ENCODE measurements around the gene STH. TPM values are rescaled to one million over a fixed set of nuclear protein-coding genes. Genes with fewer than 3 reads are reported as not detected.

The STH gene
- total and polyA plus RNA-seq, 10 of the 15 experiments (the other 5 are each of a cell fraction or from before 2014, with no cell fraction given): not detected

- no peaks in the 10 kb centered on the region for H4K20me1 ChIP-seq (ENCODE audit: control insufficient read depth, insufficient read depth)
- no peaks in the 10 kb centered on the region for H3K4me1 ChIP-seq (ENCODE audit: control insufficient read depth, insufficient read depth, low read length)
- intact Hi-C loops (cut with micrococcal nuclease; ENCODE audit: unreplicated experiment) (no loop called here), in situ Hi-C loops (cut with MboI) (no loop called here)
- RAD21 ChIA-PET (ENCODE audit: unreplicated experiment): no interaction called here
- no peak overlapping the region for H3K4me3 ChIP-seq
- BruUV-seq (replicated peaks): no TSS peak
- H2AFZ ChIP-seq (ENCODE audit: control insufficient read depth, low read depth, low read length): no peak overlapping the region
- 23% methylated on average over 2 of the region's 2 CpGs for WGBS (ENCODE audit: insufficient coverage, insufficient replicate concordance, low lambda C conversion rate, missing lambda C conversion rate)
- no peak for ATAC-seq
- H3K27ac ChIP-seq (ENCODE audit: control insufficient read depth, insufficient read depth): no peak overlapping the region
- CTCF ChIA-PET: interaction anchor here (1.1 kb wide), 1 partner anchor 10 kb away, joined by 3 read pairs; no protein-coding TSS in a partner anchor
- H3K9me3 ChIP-seq (replicated peaks; ENCODE audit: control insufficient read depth, insufficient read depth, low read length): no peaks in the 10 kb centered on the region; the same call in 2 of the 3 replicates
- no peak for FAIRE-seq
- H3K27me3 ChIP-seq (replicated peaks in 1 of 2; ENCODE audit: control insufficient read depth in 2 of 2, insufficient read depth in 2 of 2, low read length in 1 of 2): no peaks in the 10 kb centered on the region; a peak in 2 of 4 replicates
- no peak for DNase-seq (ENCODE audit: low read depth, low spot score)
- no peak overlapping the region for H3K9ac ChIP-seq (ENCODE audit: control insufficient read depth, insufficient read depth, low read length)
- SMC1A ChIA-PET (ENCODE audit: uncharacterized antibody, unreplicated experiment): no interaction called here
- no peaks in the 10 kb centered on the region for H3K36me3 ChIP-seq (ENCODE audit: control insufficient read depth in 2 of 2, insufficient read depth in 2 of 2, low read length in 1 of 2)
- H3K79me2 ChIP-seq (ENCODE audit: control insufficient read depth, insufficient read depth, low read length): no peaks in the 10 kb centered on the region
- POLR2A ChIA-PET: no interaction called here
- no peak overlapping the region for H3K4me2 ChIP-seq (ENCODE audit: control insufficient read depth, insufficient read depth)
- no peak for TF ChIP-seq SUZ12 (IDR thresholded peaks at IDR 0.05; ENCODE audit: unreplicated experiment)
- no peak for TF ChIP-seq PKNOX1 (IDR thresholded peaks at IDR 0.05)
- TF ChIP-seq POLR2A (IDR thresholded peaks at IDR 0.05; ENCODE audit: low read depth, low read length): no peak
- no peak for TF ChIP-seq HCFC1 (IDR thresholded peaks at IDR 0.05; ENCODE audit: low read length)
- TF ChIP-seq, protein P1, sequence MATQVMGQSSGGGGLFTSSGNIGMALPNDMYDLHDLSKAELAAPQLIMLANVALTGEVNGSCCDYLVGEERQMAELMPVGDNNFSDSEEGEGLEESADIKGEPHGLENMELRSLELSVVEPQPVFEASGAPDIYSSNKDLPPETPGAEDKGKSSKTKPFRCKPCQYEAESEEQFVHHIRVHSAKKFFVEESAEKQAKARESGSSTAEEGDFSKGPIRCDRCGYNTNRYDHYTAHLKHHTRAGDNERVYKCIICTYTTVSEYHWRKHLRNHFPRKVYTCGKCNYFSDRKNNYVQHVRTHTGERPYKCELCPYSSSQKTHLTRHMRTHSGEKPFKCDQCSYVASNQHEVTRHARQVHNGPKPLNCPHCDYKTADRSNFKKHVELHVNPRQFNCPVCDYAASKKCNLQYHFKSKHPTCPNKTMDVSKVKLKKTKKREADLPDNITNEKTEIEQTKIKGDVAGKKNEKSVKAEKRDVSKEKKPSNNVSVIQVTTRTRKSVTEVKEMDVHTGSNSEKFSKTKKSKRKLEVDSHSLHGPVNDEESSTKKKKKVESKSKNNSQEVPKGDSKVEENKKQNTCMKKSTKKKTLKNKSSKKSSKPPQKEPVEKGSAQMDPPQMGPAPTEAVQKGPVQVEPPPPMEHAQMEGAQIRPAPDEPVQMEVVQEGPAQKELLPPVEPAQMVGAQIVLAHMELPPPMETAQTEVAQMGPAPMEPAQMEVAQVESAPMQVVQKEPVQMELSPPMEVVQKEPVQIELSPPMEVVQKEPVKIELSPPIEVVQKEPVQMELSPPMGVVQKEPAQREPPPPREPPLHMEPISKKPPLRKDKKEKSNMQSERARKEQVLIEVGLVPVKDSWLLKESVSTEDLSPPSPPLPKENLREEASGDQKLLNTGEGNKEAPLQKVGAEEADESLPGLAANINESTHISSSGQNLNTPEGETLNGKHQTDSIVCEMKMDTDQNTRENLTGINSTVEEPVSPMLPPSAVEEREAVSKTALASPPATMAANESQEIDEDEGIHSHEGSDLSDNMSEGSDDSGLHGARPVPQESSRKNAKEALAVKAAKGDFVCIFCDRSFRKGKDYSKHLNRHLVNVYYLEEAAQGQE (IDR thresholded peaks at IDR 0.05; ENCODE audit: low read depth, low read length): no peak
- TF ChIP-seq EZH2 (IDR thresholded peaks at IDR 0.05; ENCODE audit: borderline replicate concordance, control insufficient read depth, low read depth, low read length): no peak
- no peak for TF ChIP-seq CUX1 (IDR thresholded peaks at IDR 0.05; ENCODE audit: insufficient replicate concordance, low read depth, low read length)
- TF ChIP-seq ZNF622 (IDR thresholded peaks at IDR 0.05): no peak
- TF ChIP-seq EGR1 (IDR thresholded peaks at IDR 0.05; ENCODE audit: borderline replicate concordance in 1 of 2, low read depth in 2 of 2, low read length in 2 of 2): no peak
- TF ChIP-seq RELB (IDR thresholded peaks at IDR 0.05; ENCODE audit: low read depth): no peak
- no peak for TF ChIP-seq RUNX3 (IDR thresholded peaks at IDR 0.05; ENCODE audit: low read length)
- TF ChIP-seq GABPA (IDR thresholded peaks at IDR 0.05; ENCODE audit: low read depth): no peak
- TF ChIP-seq TCF3 (IDR thresholded peaks at IDR 0.05; ENCODE audit: borderline replicate concordance, insufficient read depth, low read depth, low read length): no peak
Measured at GRCh38 chr17:45976391-45976754, 22.7 kb upstream of the STH start.

Measured in GM12878 (cell line).